Activated CD4-positive, alpha-beta T cell treated with anti-CD3 and anti-CD28 coated beads for 36 hours (primary cell): Measurements from ENCODE around the gene DUSP16. TPM values are rescaled to one million over a fixed set of nuclear protein-coding genes. Genes with fewer than 3 reads are reported as not detected.
"Not testable (repeated sequence)": the region's sequence is repeated elsewhere in the genome, so short reads cannot be mapped to it uniquely, and the experiment has no call there.

Experiments
- ATAC-seq: fragments of 200-7000 bp; cut with Tn5 transposase; one replicate; pipeline ENCODE4 v1.10.0; 2021; ENCODE audit warnings: mild to moderate bottlenecking, moderate library complexity
- CTCF ChIA-PET: fragments of 350-600 bp; sonication (Branson Sonifier 250); formaldehyde crosslinking; loops from one replicate; lab custom pipeline; 2021; ENCODE audit warnings: antibody characterized with exemption; lab: Charles Lee
- POLR2A ChIA-PET: fragments of 350-600 bp; sonication (Branson Sonifier 250); formaldehyde crosslinking; loops from one replicate; lab custom pipeline; 2021; ENCODE audit warnings: antibody characterized with exemption, inconsistent platforms; lab: Charles Lee
- DNase-seq: peaks from one replicate; pipeline ENCODE4 v3.0.0-alpha.2; 2020
- H3K27ac Mint-ChIP-seq: one replicate; pipeline ENCODE4 v1.8.0; 2021; ENCODE audit warnings: mixed read lengths
- H3K27me3 Mint-ChIP-seq: one replicate; pipeline ENCODE4 v1.8.0; 2021; ENCODE audit warnings: mixed read lengths
- H3K36me3 Mint-ChIP-seq: one replicate; pipeline ENCODE4 v1.8.0; 2021; ENCODE audit warnings: low read depth, mixed read lengths
- H3K4me1 Mint-ChIP-seq: one replicate; pipeline ENCODE4 v1.8.0; 2021; ENCODE audit warnings: mixed read lengths
- H3K4me3 Mint-ChIP-seq: one replicate; pipeline ENCODE4 v1.8.0; 2021; ENCODE audit warnings: mild to moderate bottlenecking, moderate library complexity, mixed read lengths
- H3K9me3 Mint-ChIP-seq: one replicate; pipeline ENCODE4 v1.8.0; 2021; ENCODE audit warnings: low read depth, mixed read lengths
- intact Hi-C, 2 experiments: fragments of 100-400 bp; cut with DNase I in 1 of 2; cut with micrococcal nuclease in 1 of 2; formaldehyde crosslinking; loops; one replicate each; pipeline versions ENCODE4 v1.14.2 to v1.15.1; 2022 to 2024; cut with DNase I, micrococcal nuclease
- total RNA-seq, 2 experiments: library from RNA; stranded (reverse); gene quantifications; one replicate each; pipeline ENCODE4 v1.2.3, GENCODE V29; 2021

DUSP16 gene
- total RNA-seq, 2 experiments from 2014 or later = 39.3 to 40.4 TPM

GRCh38 chr12:12583510-12584178 lies 21.0 kb upstream of the DUSP16 start:
- DNase-seq = no peak
- peaks cover 45% of the 10 kb centered on the region for H3K4me1 Mint-ChIP-seq
- peak overlapping the region; percentile 92 for H3K27ac Mint-ChIP-seq
- H3K9me3 Mint-ChIP-seq = peaks cover 2% of the 10 kb centered on the region
- ATAC-seq = no peak
- no peaks in the 10 kb centered on the region for H3K36me3 Mint-ChIP-seq
- intact Hi-C loops = loop anchor here (1.0 to 2.0 kb wide), 4 partner anchors 21 to 63 kb away; partner anchors contain the start of gene DUSP16 (in 1 of the 2)
- no peaks in the 10 kb centered on the region for H3K27me3 Mint-ChIP-seq
- H3K4me3 Mint-ChIP-seq = no peak overlapping the region
- ChIA-PET CTCF (interaction anchor here (1.0 kb wide), 1 partner anchor 20 kb away, joined by 3 read pairs; no protein-coding TSS in a partner anchor), POLR2A (interaction anchor here (0.5 kb wide), 1 partner anchor 23 kb away, joined by 5 read pairs; no protein-coding TSS in a partner anchor)

DNA sequence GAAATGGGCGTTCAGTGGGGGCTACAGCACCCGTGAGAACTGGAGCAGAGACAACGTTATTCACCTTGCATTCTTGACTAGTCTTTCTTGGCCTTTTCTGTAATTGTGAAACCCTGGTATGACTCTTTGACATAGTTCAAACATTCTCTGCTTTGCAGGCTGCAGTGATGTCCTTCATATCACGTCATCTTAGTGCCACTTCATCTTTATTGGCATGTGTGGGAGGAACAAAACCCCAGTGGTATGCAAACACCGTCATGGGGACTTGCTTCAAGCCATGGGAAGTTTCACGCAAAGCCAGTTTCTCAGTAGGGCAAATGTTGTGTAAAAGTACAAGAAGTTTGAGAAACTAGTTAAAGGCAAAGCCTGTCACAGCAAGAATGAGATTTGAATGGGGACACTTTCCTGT lies 20.2 kb upstream of the DUSP16 start:
- Mint-ChIP-seq H3K27me3 (no peaks in the 10 kb centered on the region), H3K4me1 (peaks cover 45% of the 10 kb centered on the region), H3K4me3 (no peak overlapping the region), H3K9me3 (peaks cover 2% of the 10 kb centered on the region), H3K36me3 (no peaks in the 10 kb centered on the region), H3K27ac (peak overlapping the region; percentile 92)
- ChIA-PET CTCF (interaction anchor here (1.0 kb wide), 1 partner anchor 19 kb away, joined by 3 read pairs; no protein-coding TSS in a partner anchor), POLR2A (interaction anchor here (0.5 kb wide), 1 partner anchor 24 kb away, joined by 5 read pairs; no protein-coding TSS in a partner anchor)
- ATAC-seq (peak; percentile 96), DNase-seq (peak; percentile 78)
- intact Hi-C loops = loop anchor here (1.0 to 2.0 kb wide), 5 partner anchors 20 to 64 kb away; partner anchors contain the start of gene DUSP16 (in 2 of the 2)

- Mint-ChIP-seq H3K36me3 (no peaks in the 10 kb centered on the region), H3K27ac (peak overlapping the region; percentile 92), H3K4me3 (peak overlapping the region; percentile 28), H3K4me1 (peaks cover 47% of the 10 kb centered on the region), H3K9me3 (peaks cover 2% of the 10 kb centered on the region), H3K27me3 (no peaks in the 10 kb centered on the region)
- DNase-seq (peak; percentile 38), ATAC-seq (peak; percentile 37)
- intact Hi-C loops = loop anchor here (1.0 to 2.0 kb wide), 4 partner anchors 20 to 64 kb away; partner anchors contain the start of gene DUSP16 (in 2 of the 2)
- CTCF ChIA-PET = no interaction called here
- POLR2A ChIA-PET = interaction anchor here (0.6 kb wide), 1 partner anchor 158 kb away, joined by 6 read pairs; no protein-coding TSS in a partner anchor
Measured at GRCh38 chr12:12582193-12582881, 19.7 kb upstream of the DUSP16 start.

- CTCF ChIA-PET = interaction anchor here (0.6 to 1.0 kb wide), 3 partner anchors 70 to 514 kb away, joined by 3 to 6 read pairs (median 3); no protein-coding TSS in a partner anchor
- H3K9me3 Mint-ChIP-seq, intact Hi-C loops, H3K27ac Mint-ChIP-seq, POLR2A ChIA-PET, H3K4me3 Mint-ChIP-seq, DNase-seq, H3K36me3 Mint-ChIP-seq, ATAC-seq, H3K27me3 Mint-ChIP-seq: not testable (repeated sequence)
- H3K4me1 Mint-ChIP-seq = peaks cover 40% of the 10 kb centered on the region
Measured at GRCh38 chr12:12580716-12581115, 18.1 kb upstream of the DUSP16 start.

- Mint-ChIP-seq H3K27ac (no peak overlapping the region), H3K27me3 (no peaks in the 10 kb centered on the region), H3K4me3 (no peak overlapping the region), H3K36me3 (no peaks in the 10 kb centered on the region), H3K9me3 (no peaks in the 10 kb centered on the region), H3K4me1 (peaks cover 15% of the 10 kb centered on the region)
- intact Hi-C loops = no loop called here
- no peak for DNase-seq
- ChIA-PET POLR2A (no interaction called here), CTCF (interaction anchor here (0.5 to 2.2 kb wide), 7 partner anchors 9 to 825 kb away, joined by 3 to 9 read pairs (median 3); partner anchors contain the start of gene DUSP16)
- ATAC-seq = peak; percentile 30
Measured at GRCh38 chr12:12577786-12578185, 15.1 kb upstream of the DUSP16 start.

DNA sequence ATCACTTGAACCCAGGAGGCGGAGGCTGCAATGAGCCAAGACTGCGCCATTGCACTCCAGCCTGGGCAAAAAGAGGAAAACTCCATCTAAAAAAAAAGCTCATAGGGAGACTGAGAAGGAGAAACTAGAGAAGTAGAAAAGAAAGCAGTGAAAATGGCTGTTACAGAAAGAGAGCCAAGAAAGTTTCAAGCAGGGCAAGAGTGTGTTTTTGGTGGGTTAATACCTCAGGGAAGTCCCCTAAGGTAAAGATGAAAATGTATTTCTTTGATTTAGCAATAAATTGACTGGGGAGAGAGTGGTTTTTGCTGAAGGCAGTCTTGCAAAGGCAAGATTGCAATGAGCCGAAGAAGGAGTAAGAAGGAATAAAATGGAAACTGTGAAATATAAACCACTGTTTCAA lies 10.0 kb upstream of the DUSP16 start:
- no peak overlapping the region for H3K4me3 Mint-ChIP-seq
- no peaks in the 10 kb centered on the region for H3K9me3 Mint-ChIP-seq
- H3K36me3 Mint-ChIP-seq = no peaks in the 10 kb centered on the region
- H3K27ac Mint-ChIP-seq = no peak overlapping the region
- ATAC-seq (no peak), DNase-seq (no peak)
- H3K4me1 Mint-ChIP-seq = peaks cover 10% of the 10 kb centered on the region
- CTCF ChIA-PET = interaction anchor here (0.6 to 2.9 kb wide), 5 partner anchors 9 to 165 kb away, joined by 3 to 11 read pairs (median 3); partner anchors contain the start of gene DUSP16
- intact Hi-C loops = no loop called here
- H3K27me3 Mint-ChIP-seq = no peaks in the 10 kb centered on the region
- POLR2A ChIA-PET = no interaction called here

- H3K27ac Mint-ChIP-seq, ATAC-seq, H3K9me3 Mint-ChIP-seq, H3K36me3 Mint-ChIP-seq, CTCF ChIA-PET, H3K4me3 Mint-ChIP-seq, POLR2A ChIA-PET, DNase-seq, intact Hi-C loops, H3K27me3 Mint-ChIP-seq: not testable (repeated sequence)
- H3K4me1 Mint-ChIP-seq = peaks cover 14% of the 10 kb centered on the region
Measured at GRCh38 chr12:12565971-12566370, 3.3 kb upstream of the DUSP16 start.

DNA sequence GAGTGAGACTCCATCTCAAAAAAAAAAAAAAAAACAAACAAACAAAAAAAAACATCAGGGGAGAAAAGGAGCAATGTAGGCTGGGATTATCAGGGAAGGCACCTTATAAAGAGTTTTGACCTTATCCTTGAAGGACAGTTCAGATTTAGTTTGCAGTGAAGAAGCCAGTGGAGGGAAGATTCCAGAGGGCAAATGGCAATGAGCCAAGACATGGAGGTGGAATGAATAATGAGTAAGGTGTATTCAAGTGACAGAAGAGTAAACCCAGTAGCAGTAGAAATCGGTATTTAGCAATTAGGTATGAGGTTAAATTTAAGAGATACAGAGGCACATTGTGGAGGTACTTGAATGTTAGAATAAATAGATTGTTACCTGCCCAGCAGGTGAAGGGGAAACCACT lies 2.2 kb upstream of the DUSP16 start:
- intact Hi-C loops = loop anchor here (1.0 to 5.0 kb wide), 6 partner anchors 92 to 558 kb away; partner anchors contain the start of gene CDKN1B (in 1 of the 2)
- H3K4me1 Mint-ChIP-seq = peaks cover 20% of the 10 kb centered on the region
- H3K27me3 Mint-ChIP-seq = no peaks in the 10 kb centered on the region
- POLR2A ChIA-PET = no interaction called here
- no peaks in the 10 kb centered on the region for H3K9me3 Mint-ChIP-seq
- ATAC-seq (no peak), DNase-seq (no peak)
- CTCF ChIA-PET = interaction anchor here (0.7 to 2.6 kb wide), 17 partner anchors 8 to 193 kb away, joined by 3 to 26 read pairs (median 4); no protein-coding TSS in a partner anchor
- no peak overlapping the region for H3K4me3 Mint-ChIP-seq
- no peak overlapping the region for H3K27ac Mint-ChIP-seq
- peaks cover 6% of the 10 kb centered on the region for H3K36me3 Mint-ChIP-seq

- H3K4me1 Mint-ChIP-seq = peaks cover 30% of the 10 kb centered on the region
- H3K27me3 Mint-ChIP-seq = no peaks in the 10 kb centered on the region
- peak overlapping the region; percentile 78 for H3K4me3 Mint-ChIP-seq
- intact Hi-C loops = loop anchor here (1.0 to 5.0 kb wide), 13 partner anchors 19 to 556 kb away; partner anchors contain the start of genes CDKN1B (in 2 of the 2) and BORCS5 (in 1 of the 2)
- H3K27ac Mint-ChIP-seq = peak overlapping the region; percentile 84
- POLR2A ChIA-PET = interaction anchor here (0.6 to 1.4 kb wide), 8 partner anchors 12 to 217 kb away, joined by 3 to 6 read pairs (median 4); no protein-coding TSS in a partner anchor
- H3K9me3 Mint-ChIP-seq = no peaks in the 10 kb centered on the region
- DNase-seq = no peak
- CTCF ChIA-PET = interaction anchor here (0.6 to 2.6 kb wide), 29 partner anchors 8 to 747 kb away, joined by 3 to 26 read pairs (median 4); no protein-coding TSS in a partner anchor
- no peak for ATAC-seq
- H3K36me3 Mint-ChIP-seq = peaks cover 14% of the 10 kb centered on the region
Measured at GRCh38 chr12:12563290-12563928, 746 bp upstream of the DUSP16 start.

DNA sequence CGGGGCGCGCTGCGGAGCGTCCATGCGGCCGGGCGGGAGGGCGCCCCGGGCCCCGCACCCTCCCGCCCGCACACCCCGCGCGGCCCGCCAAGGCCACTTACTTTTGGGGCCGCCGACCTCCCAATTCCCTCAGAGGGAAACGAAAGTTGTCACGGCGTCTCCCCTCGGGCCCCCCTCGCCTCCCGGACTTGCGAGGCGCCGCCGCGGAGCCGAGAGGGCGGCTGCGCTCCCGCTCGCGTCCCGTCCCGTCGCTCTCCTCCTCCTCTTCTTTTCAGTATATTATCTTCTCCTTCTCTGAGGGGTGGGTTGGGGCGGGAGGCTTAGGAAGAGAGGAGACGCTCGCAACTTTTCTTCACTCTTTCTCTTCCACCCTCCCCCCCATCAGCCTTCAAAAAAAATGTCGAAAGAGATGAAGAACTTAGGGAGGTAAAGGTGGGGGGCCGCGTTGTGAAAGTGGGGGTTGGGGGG lies 613 bp downstream of the DUSP16 start:
- ATAC-seq = no peak
- Mint-ChIP-seq H3K27me3 (no peaks in the 10 kb centered on the region), H3K27ac (peak overlapping the region; percentile 88), H3K36me3 (peaks cover 23% of the 10 kb centered on the region), H3K9me3 (no peaks in the 10 kb centered on the region), H3K4me3 (peak overlapping the region; percentile 84), H3K4me1 (peaks cover 39% of the 10 kb centered on the region)
- ChIA-PET CTCF (interaction anchor here (1.1 to 2.6 kb wide), 6 partner anchors 11 to 184 kb away, joined by 3 to 11 read pairs (median 5); no protein-coding TSS in a partner anchor), POLR2A (interaction anchor here (0.6 to 1.4 kb wide), 2 partner anchors 50 to 157 kb away, joined by 3 to 5 read pairs; no protein-coding TSS in a partner anchor)
- DNase-seq = peak; percentile 45
- intact Hi-C loops = loop anchor here (1.0 to 5.0 kb wide), 16 partner anchors 20 to 555 kb away; partner anchors contain the start of genes BORCS5 (in 2 of the 2), CDKN1B (in 2 of the 2) and GPR19 (in 1 of the 2)
